ENCODE measurements around the gene NOP53.

GRCh38 chr19:47730521-47730889 is 14.8 kb upstream of the NOP53 start:
- TF ChIP-seq CTCF (conservative IDR thresholded peaks at IDR 0.05 in 1 of 2, IDR thresholded peaks at IDR 0.05 in 1 of 2; ENCODE audit: extremely low read depth in 1 of 2, insufficient read depth in 1 of 2, low read depth in 1 of 2, low read length in 2 of 2) (no peak), EZH2 (IDR thresholded peaks at IDR 0.05; ENCODE audit: borderline replicate concordance, low read length) (no peak)
